ENCODE results near the gene DYSF.

Gene DYSF

GRCh38 chr2:71684226-71685072, 231.1 kb downstream of the DYSF start:
- DNase-seq, result no peak

GRCh38 chr2:71685073-71685848, 231.9 kb downstream of the DYSF start:
- no peak for DNase-seq

GRCh38 chr2:71685941-71686611, 232.7 kb downstream of the DYSF start:
- DNase-seq, result no peak

- no peak for DNase-seq
Measured at GRCh38 chr2:71686781-71687180, 233.4 kb downstream of the DYSF start.

GRCh38 chr2:71687412-71687811, 234.1 kb downstream of the DYSF start:
- no peak for DNase-seq

- no peak for DNase-seq
Measured at GRCh38 chr2:71688530-71688929, 235.2 kb downstream of the DYSF start.

GRCh38 chr2:71689393-71689792, 236.0 kb downstream of the DYSF start:
- no peak for DNase-seq

- no peak for DNase-seq
Measured at GRCh38 chr2:71689968-71690834, 236.8 kb downstream of the DYSF start.

GRCh38 chr2:71690876-71691475, 237.6 kb downstream of the DYSF start:
- no peak for DNase-seq

GRCh38 chr2:71691747-71692441, 238.5 kb downstream of the DYSF start:
- no peak for DNase-seq

- DNase-seq, result no peak
Measured at GRCh38 chr2:71692621-71693277, 239.4 kb downstream of the DYSF start.

- no peak for DNase-seq
Measured at GRCh38 chr2:71693286-71694270, 240.2 kb downstream of the DYSF start.

GRCh38 chr2:71694501-71695234, 241.3 kb downstream of the DYSF start:
- no peak for DNase-seq

- no peak for DNase-seq
Measured at GRCh38 chr2:71695235-71696120, 242.1 kb downstream of the DYSF start.

GRCh38 chr2:71696381-71696780, 243.0 kb downstream of the DYSF start:
- DNase-seq, result no peak

- no peak for DNase-seq
Measured at GRCh38 chr2:71697106-71698004, 244.0 kb downstream of the DYSF start.

GRCh38 chr2:71699428-71699827, 246.1 kb downstream of the DYSF start:
- no peak for DNase-seq

Measured in activated T-cell treated with anti-CD3 and anti-CD28 coated beads for 4 hours (primary cell).